GM12878 (cell line): ENCODE results near the gene RNF148. TPM values are rescaled to one million over a fixed set of nuclear protein-coding genes. Genes with fewer than 3 reads are reported as not detected.
A peak's percentile ranks its signal among the peaks of the same experiment; 100 is the strongest.

ENCODE experiments used
- ATAC-seq: fragments of 200-7000 bp; cut with Tn5 transposase; 3 replicates; pipeline ENCODE4 v1.9.1; 2020; ENCODE audit warnings: mild to moderate bottlenecking, moderate library complexity
- Bru-seq: library from RNA; stranded (reverse); fragments of 400-500 nt; gene quantifications from one replicate; lab custom pipeline; 2021; lab: Mats Ljungman, UMichigan
- BruChase-seq, 2 experiments: library from RNA; stranded (reverse); fragments of 400-500 nt; gene quantifications; one replicate each; lab custom pipeline; 2021; lab: Mats Ljungman, UMichigan
- BruUV-seq: library from RNA; stranded (reverse); fragments of 400-500 nt; replicated peaks from 2 replicates; lab custom pipeline; 2021; lab: Mats Ljungman, UMichigan
- CTCF ChIA-PET: fragments of 300-600 bp; sonication (Branson Sonifier 250); formaldehyde crosslinking; extraction: SDS; loops from one replicate; lab custom pipeline; 2021; ENCODE audit warnings: inconsistent platforms; lab: Yijun Ruan, JAX
- POLR2A ChIA-PET: fragments of 350-600 bp; formaldehyde crosslinking; extraction: SDS; loops from one replicate; lab custom pipeline; 2021; ENCODE audit warnings: inconsistent platforms; lab: Charles Lee
- RAD21 ChIA-PET: fragments of 300-600 bp; sonication (Branson Sonifier 250); formaldehyde crosslinking; loops from one replicate; lab custom pipeline; 2023; ENCODE audit warnings: antibody characterized with exemption; ENCODE audit not compliant: unreplicated experiment; lab: Charles Lee
- SMC1A ChIA-PET: fragments of 300-600 bp; sonication (Branson Sonifier 250); formaldehyde crosslinking; loops from one replicate; lab custom pipeline; 2023; ENCODE audit not compliant: unreplicated experiment, uncharacterized antibody; lab: Charles Lee
- DNase-seq: peaks from one replicate; pipeline ENCODE4 v3.0.0-alpha.2; 2011; ENCODE audit warnings: low read depth, low spot score
- FAIRE-seq: peaks from 3 replicates; lab custom pipeline; 2011; peaks lifted over from hg19 to GRCh38; lab: Jason Lieb, UNC
- H2AFZ ChIP-seq: 2 replicates; pipeline ENCODE4 v1.6.0; 2011; ENCODE audit warnings: low read depth, low read length, control low read depth; ENCODE audit not compliant: control insufficient read depth
- H3K27ac ChIP-seq: 2 replicates; pipeline ENCODE4 v1.5.1; 2011; ENCODE audit warnings: control low read depth; ENCODE audit not compliant: control insufficient read depth, insufficient read depth
- H3K27me3 ChIP-seq, 2 experiments: replicated peaks in 1 of 2; 2 replicates each; pipeline versions ENCODE4 v1.6.0 to v1.6.1; 2011; ENCODE audit warnings: low read length in 1 of 2; ENCODE audit not compliant: control insufficient read depth in 2 of 2, insufficient read depth in 2 of 2
- H3K36me3 ChIP-seq, 2 experiments: 2 replicates each; pipeline ENCODE4 v1.5.1; 2011; ENCODE audit warnings: low read length in 1 of 2; ENCODE audit not compliant: control insufficient read depth in 2 of 2, insufficient read depth in 2 of 2
- H3K4me1 ChIP-seq: 2 replicates; pipeline ENCODE4 v1.6.1; 2011; ENCODE audit warnings: mild to moderate bottlenecking, low read length, moderate library complexity, mixed read lengths; ENCODE audit not compliant: control insufficient read depth, insufficient read depth
- H3K4me2 ChIP-seq: 2 replicates; pipeline ENCODE4 v1.6.0; 2011; ENCODE audit warnings: control low read depth; ENCODE audit not compliant: control insufficient read depth, insufficient read depth
- H3K4me3 ChIP-seq: fragments of 200-600 bp; sonication (generic); 2 replicates; pipeline ENCODE4 v1.5.1; 2016
- H3K79me2 ChIP-seq: 2 replicates; pipeline ENCODE4 v1.6.0; 2011; ENCODE audit warnings: low read length; ENCODE audit not compliant: control insufficient read depth, insufficient read depth
- H3K9ac ChIP-seq: 2 replicates; pipeline ENCODE4 v1.8.0; 2011; ENCODE audit warnings: low read length, control low read depth, mixed read lengths; ENCODE audit not compliant: control insufficient read depth, insufficient read depth
- H3K9me3 ChIP-seq: replicated peaks from 3 replicates; pipeline ENCODE4 v1.5.1; 2011; ENCODE audit warnings: mild to moderate bottlenecking, low read length; ENCODE audit not compliant: control insufficient read depth, insufficient read depth
- H4K20me1 ChIP-seq: 2 replicates; pipeline ENCODE4 v1.6.0; 2011; ENCODE audit not compliant: control insufficient read depth, insufficient read depth
- KLF5 ChIP-seq: fragments of 450-650 bp; IDR thresholded peaks from 2 replicates; pipeline ENCODE4 v1.6.1; 2014; ENCODE audit warnings: mild to moderate bottlenecking; ENCODE audit not compliant: partially characterized antibody
- ZBED1 ChIP-seq: IDR thresholded peaks from 2 replicates; pipeline ENCODE4 v1.6.1; 2016; ENCODE audit warnings: borderline replicate concordance
- whole genome bisulfite sequencing: methylation state at CpG from one replicate; pipeline ENCODE4 v1.1.6; 2016; ENCODE audit warnings: low lambda C conversion rate; ENCODE audit not compliant: insufficient replicate concordance, insufficient coverage; ENCODE audit errors: missing lambda C conversion rate; 5-methylcytosine and 5-hydroxymethylcytosine counted together
- in situ Hi-C: fragments of 300-500 bp; cut with MboI; formaldehyde crosslinking; loops from 9 replicates; pipeline ENCODE4 v1.14.3; 2018; ENCODE audit warnings: mixed read lengths
- intact Hi-C: fragments of 100-400 bp; cut with micrococcal nuclease; formaldehyde crosslinking; loops from one replicate; pipeline ENCODE4 v1.14.2; 2022; ENCODE audit not compliant: unreplicated experiment
- long read RNA-seq, 2 experiments: library from polyadenylated mRNA; unstranded; transcript quantifications; one replicate each; pipeline ENCODE4 v2.0.0, GENCODE V29; 2019 to 2020
- polyA minus RNA-seq, 3 experiments: library from RNA; depleted of rRNA, polyadenylated mRNA; stranded (reverse); fragments of >200 nt; gene quantifications; 2 replicates each; pipeline ENCODE4 v1.2.3, GENCODE V29; 2011
- polyA plus RNA-seq, 11 experiments: library from polyadenylated mRNA; depleted of rRNA in 4 of 11; unstranded in 6 of 11; stranded (reverse) in 5 of 11; fragments of >200 nt; fragmentation: Nextera tagmentation in 4 of 11; fragmentation: Illumina TruSeq in 1 of 11; extraction: Ambion mirVana in 4 of 11; extraction: Trizol in 1 of 11; gene quantifications; 1 replicate in 1 of 11; 2 replicates in 10 of 11; pipeline versions ENCODE4 v1.2.1 to v1.2.3, GENCODE V29; 2011 to 2016; ENCODE audit warnings: inconsistent platforms in 2 of 11, missing spikeins in 2 of 11, low read depth in 1 of 11
- total RNA-seq, 4 experiments: library from RNA; depleted of rRNA in 3 of 4; stranded (reverse); fragments of >200 nt in 3 of 4; fragmentation: Illumina TruSeq in 1 of 4; extraction: Trizol in 1 of 4; gene quantifications; 2 replicates each; pipeline versions ENCODE4 v1.2.1 to v1.2.3, GENCODE V29; 2013 to 2021

The RNF148 gene, protein sequence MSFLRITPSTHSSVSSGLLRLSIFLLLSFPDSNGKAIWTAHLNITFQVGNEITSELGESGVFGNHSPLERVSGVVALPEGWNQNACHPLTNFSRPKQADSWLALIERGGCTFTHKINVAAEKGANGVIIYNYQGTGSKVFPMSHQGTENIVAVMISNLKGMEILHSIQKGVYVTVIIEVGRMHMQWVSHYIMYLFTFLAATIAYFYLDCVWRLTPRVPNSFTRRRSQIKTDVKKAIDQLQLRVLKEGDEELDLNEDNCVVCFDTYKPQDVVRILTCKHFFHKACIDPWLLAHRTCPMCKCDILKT
- 0.52 TPM in 1 of 2 replicates, not detected in the other for total RNA-seq (2013; cell fraction: nucleolus; rRNA removed)
- total RNA-seq (2014; rRNA removed) (0.16 and 0.17 TPM in 2 replicates), total RNA-seq (2014; rRNA removed; fragmentation: Illumina TruSeq; extraction: Trizol) (0.14 TPM in 1 of 2 replicates, not detected in the other), total RNA-seq (2021) (not detected in 2 replicates), polyA plus RNA-seq (2011; rRNA removed) (0.22 and 0.27 TPM in 2 replicates), polyA plus RNA-seq (2014; fragmentation: Illumina TruSeq; extraction: Trizol) (0.06 TPM in 1 of 2 replicates, not detected in the other), polyA plus RNA-seq (2014; fragmentation: Nextera tagmentation; extraction: Ambion mirVana) (not detected), polyA plus RNA-seq (2014; rRNA removed) (not detected in 2 replicates), polyA plus RNA-seq (2016; fragmentation: Nextera tagmentation; extraction: Ambion mirVana) (not detected), polyA minus RNA-seq (2011; rRNA and poly(A)+ RNA removed) (2.5 and 4.4 TPM in 2 replicates), Bru-seq, nascent RNA (percentile 54 among the genes with signal in this experiment), BruChase-seq, experiment 1, labeled RNA remaining after a 6-hour chase (percentile 46 among the genes with signal in this experiment), BruChase-seq, experiment 2, labeled RNA remaining after a 2-hour chase (percentile 39 among the genes with signal in this experiment)
- not detected for polyA plus RNA-seq (2011; ENCODE audit: low read depth)
- 0.13 TPM in 1 of 2 replicates, not detected in the other for polyA plus RNA-seq (2011; cell fraction: cytosol; rRNA removed)
- polyA plus RNA-seq (2011; cell fraction: nucleus; rRNA removed), result 0.81 and 0.92 TPM in 2 replicates
- polyA plus RNA-seq (2012), result not detected in 2 replicates
- not detected in 2 replicates for polyA minus RNA-seq (2011; cell fraction: cytosol; rRNA and poly(A)+ RNA removed)
- 3.4 and 7.8 TPM in 2 replicates for polyA minus RNA-seq (2011; cell fraction: nucleus; rRNA and poly(A)+ RNA removed)
- long read RNA-seq, experiment 1, result 0 reads
- long read RNA-seq, experiment 2, result 0 reads

DNA sequence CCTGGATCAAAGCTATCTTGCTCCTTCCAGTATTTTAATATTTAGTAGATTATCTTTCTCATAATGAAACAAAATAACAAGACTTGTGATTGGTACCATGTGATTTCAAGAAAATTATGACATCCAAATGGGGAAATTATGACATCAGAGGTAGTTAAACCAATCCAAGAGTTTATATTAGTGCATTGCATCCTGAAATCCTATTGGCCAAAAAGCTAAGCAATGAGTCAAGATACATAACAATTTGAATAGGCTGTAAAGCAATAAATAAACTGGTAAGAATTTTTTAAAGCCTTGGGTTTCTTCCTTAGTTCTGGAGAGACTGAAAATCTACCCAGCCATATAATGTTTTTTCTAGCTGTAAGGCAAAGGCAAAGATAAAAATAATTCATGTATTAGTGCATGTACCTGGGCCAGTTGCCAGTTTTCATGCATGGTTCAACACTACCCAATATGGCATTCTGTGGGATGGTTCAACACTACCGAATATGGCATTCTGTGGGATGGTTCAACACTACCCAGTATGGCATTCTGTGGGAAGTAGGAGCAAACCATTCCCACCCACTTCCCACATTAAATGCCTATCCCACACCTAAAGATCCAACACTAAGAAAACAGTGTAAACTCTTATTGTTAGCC lies at the start of gene RNF148:
Gene RNF148 (minus strand): TSS at position 51 of the 639 bp plus-strand sequence. CDS start 172 bp downstream, outside the sequence.
- Histone ChIP-seq H3K4me1 (no peaks in the 10 kb centered on the region), H3K9me3 (no peaks in the 10 kb centered on the region), H2AFZ (no peak within 1 kb of the TSS), H3K9ac (no peak within 1 kb of the TSS), H3K79me2 (no peaks in the 10 kb centered on the region), H3K4me3 (no peak within 1 kb of the TSS), H3K4me2 (no peak within 1 kb of the TSS), H3K27me3 (no peaks in the 10 kb centered on the region), H3K27ac (no peak within 1 kb of the TSS), H3K36me3 (no peaks in the 10 kb centered on the region), H4K20me1 (no peaks in the 10 kb centered on the region)
- no peak for FAIRE-seq
- ChIA-PET CTCF (no interaction called here), POLR2A (no interaction called here), RAD21 (no interaction called here), SMC1A (interaction anchor here (0.8 to 5.0 kb wide), 4 partner anchors 12 to 89 kb away, joined by 3 to 37 read pairs (median 3); no protein-coding TSS in a partner anchor)
- ATAC-seq, result no peak
- in situ Hi-C loops (no loop called here), intact Hi-C loops (no loop called here)
- BruUV-seq, result no TSS peak
- no peak for TF ChIP-seq KLF5
- TF ChIP-seq ZBED1, result no peak
- WGBS, result 67% methylated on average over 1 of the region's 1 CpG
- no peak for DNase-seq
